GM12801 (cell line): ENCODE data around the gene MYCL.

Experiments used
- TF ChIP-seq, protein P1 (sequence below): IDR thresholded peaks from one replicate; pipeline ENCODE4 v1.5.1; 2011; ENCODE audit warnings: control low read depth; ENCODE audit not compliant: insufficient read length; ENCODE audit errors: extremely low read depth

MYCL gene

DNA sequence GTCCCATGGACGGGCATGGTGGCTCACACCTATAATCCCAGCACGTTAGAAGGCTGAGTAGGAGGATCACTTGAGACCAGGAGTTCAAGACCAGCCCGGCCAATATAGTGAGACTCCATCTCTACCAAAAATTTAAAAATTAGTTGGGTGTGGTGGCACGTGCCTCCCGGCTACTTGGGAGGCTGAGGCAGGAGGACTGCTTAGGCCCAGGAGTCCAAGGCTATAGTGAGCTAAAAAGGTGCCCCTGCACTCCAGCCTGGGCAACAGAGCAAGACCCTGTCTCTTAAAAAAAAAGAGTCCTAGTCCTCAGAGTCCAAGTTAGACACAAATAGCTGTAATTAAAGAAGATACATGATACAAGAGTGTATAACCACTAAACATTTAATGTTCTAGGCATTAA, 38.5 kb downstream of the MYCL start:
- TF ChIP-seq, protein P1, sequence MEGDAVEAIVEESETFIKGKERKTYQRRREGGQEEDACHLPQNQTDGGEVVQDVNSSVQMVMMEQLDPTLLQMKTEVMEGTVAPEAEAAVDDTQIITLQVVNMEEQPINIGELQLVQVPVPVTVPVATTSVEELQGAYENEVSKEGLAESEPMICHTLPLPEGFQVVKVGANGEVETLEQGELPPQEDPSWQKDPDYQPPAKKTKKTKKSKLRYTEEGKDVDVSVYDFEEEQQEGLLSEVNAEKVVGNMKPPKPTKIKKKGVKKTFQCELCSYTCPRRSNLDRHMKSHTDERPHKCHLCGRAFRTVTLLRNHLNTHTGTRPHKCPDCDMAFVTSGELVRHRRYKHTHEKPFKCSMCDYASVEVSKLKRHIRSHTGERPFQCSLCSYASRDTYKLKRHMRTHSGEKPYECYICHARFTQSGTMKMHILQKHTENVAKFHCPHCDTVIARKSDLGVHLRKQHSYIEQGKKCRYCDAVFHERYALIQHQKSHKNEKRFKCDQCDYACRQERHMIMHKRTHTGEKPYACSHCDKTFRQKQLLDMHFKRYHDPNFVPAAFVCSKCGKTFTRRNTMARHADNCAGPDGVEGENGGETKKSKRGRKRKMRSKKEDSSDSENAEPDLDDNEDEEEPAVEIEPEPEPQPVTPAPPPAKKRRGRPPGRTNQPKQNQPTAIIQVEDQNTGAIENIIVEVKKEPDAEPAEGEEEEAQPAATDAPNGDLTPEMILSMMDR = no peak

DNA sequence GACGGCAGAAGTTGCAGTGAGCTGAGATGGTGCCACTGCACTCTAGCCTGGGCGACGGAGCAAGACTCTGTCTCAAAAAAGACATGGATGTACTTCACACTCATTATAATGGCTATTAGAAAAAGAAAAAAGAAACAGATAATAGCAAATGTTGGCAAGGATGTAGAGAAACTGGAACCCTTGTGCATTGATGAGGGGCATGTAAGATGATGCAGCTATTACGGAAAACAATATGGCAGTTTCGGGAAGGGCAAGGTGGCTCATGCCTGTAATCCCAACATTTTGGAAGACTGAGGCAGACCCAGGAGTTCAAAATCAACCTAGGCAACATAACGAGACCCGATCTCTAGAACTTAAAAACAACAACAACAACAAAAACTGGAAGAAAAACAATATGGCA, 40.7 kb downstream of the MYCL start:
- TF ChIP-seq, protein P1 = no peak

DNA sequence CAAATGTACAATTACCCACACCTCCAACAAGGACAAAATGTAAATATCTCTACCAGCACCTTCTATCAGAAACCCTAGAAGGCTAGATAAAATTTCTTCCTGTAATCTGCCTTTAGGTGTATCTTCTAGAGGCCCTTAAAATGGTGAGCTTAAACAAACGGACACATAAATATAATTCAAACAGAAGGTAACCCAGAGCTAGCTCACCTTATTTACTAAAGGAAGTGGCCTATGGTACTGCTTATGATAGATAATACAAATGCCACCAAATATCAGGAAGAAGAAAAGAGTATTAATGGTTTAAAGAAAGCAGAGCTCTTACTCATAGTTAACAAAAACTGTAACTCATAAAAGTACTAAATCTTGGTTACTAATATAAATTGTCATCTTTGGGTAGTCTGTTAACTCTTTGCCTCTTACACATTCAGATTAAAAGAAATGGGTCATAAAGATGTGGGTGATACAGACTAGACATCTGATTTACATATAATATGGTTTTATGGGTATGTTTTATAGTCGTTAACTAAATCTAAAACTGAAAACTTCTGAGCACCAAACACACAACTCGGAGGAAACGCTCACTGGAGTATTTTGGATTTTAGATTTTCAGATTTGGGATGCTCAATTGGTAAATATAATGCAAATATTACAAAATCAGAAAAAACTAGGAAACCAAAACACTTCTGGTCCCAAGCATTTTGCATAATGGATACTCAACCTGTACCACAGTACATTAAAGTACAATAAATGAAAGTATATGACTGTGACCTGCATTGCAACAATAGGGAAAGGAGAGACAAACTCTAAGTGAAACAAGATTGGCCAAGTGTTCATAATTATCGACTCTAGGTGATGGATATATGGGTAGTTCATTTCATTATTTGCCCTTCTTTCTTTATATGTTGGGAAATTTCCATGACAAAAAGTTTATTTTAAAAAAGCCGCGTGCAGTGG, 41.6 kb downstream of the MYCL start:
- TF ChIP-seq, protein P1 = no peak

DNA sequence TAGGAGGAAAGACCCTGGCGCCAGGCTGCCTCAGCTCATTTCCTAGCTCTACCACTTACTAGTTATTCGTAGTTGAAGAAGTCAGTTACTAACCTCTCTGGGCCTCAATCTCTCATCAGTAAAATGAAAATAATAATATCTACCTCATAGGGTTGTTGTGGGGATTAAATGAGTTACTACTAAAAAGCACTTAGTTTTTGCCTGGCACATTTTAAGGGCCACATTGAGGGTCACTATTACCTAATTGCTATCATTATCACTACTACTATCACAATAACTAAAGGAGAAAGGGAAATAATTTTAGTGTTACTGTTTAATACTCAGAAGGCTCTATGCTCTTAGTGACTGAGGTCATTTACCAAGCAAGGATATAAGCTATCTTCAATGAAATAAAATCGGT, 43.4 kb downstream of the MYCL start:
- TF ChIP-seq, protein P1 = no peak

DNA sequence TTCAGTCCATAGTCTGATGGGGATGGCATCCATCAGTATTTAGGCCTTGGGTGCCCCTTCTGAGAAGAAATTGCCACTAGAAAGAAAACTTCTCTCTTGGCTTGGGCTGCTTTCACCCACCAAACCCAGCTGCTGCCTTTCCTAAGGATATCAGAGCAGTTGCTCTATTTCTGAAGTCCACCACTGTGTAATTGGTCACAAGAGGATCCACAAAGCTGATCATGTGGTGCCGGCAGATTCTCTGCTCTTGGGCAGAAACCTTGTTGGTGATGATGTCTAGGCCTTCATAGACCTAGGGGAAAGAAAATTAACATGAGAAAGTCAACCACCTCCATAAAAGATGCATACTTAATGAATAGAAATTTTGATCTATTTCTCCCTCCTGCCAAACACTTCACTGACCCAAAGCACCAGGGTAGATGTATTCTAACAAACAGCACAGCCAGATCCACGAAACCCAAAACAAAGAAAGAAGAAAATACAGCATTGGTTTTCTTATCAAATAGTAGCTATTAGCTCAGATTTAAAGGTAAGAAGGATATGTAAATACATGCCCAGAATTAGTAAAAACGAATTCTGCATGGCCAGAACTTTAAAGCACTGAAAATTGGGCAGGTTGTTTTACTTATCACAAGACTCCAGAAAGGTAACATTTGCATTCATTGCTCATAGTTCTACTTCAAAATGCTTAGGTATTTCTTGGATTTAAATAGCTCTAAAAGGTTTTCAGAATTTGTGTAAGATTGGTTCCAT, 44.4 kb downstream of the MYCL start:
- TF ChIP-seq, protein P1 = no peak

DNA sequence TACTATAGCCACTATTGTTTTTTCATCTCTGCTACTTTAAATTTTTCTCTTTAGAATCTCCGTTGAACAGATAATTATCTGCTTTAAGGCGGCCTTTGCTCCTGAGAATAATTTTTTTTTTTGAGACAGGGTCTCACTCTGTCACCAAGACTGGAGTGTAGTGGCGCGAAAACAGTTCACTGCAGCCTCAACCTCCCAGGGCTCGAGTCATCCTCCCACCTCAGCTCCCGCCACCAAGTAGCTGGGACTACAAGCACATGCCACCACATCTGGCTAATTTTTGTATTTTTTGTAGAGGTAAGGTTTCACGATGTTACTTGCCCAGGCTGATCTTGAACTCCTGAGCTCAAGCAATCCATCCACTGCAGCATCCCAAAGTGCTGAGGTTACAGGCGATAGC, 47.0 kb downstream of the MYCL start:
- TF ChIP-seq, protein P1 = no peak

DNA sequence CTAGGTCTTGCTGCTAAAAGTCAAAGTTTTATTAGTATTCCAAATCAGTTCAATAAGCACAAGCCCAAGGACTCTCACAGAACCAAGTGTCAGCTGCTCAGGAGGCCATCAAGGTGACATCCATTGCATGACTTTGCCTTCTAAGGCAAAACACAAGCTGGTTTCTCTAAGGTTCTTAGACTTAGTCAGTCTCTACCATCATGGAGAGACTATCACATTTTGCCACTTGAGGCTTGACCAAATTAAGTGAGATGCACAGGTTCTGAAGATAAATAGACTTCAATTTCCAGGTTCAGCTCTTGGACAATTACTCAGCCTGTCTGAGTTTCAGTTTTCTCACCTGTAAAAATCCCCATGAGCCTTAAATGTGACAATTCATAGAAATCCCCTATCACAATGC, 47.4 kb downstream of the MYCL start:
- TF ChIP-seq, protein P1 = no peak
